GM12865 (cell line): ENCODE measurements around the gene ZNF223.

Source experiments
- DNase-seq: peaks from one replicate; pipeline ENCODE4 v3.0.0; 2010; ENCODE audit warnings: low read depth
- H3K4me3 ChIP-seq: 2 replicates; pipeline ENCODE4 v1.5.1; 2011; ENCODE audit warnings: mild to moderate bottlenecking, low read depth, low read length, control low read depth
- CTCF ChIP-seq: IDR thresholded peaks from 2 replicates; pipeline ENCODE4 v1.5.1; 2011; ENCODE audit warnings: low read length, control low read depth, low read depth, inconsistent platforms; ENCODE audit not compliant: insufficient read depth; ENCODE audit errors: missing control alignments

Gene ZNF223

DNA sequence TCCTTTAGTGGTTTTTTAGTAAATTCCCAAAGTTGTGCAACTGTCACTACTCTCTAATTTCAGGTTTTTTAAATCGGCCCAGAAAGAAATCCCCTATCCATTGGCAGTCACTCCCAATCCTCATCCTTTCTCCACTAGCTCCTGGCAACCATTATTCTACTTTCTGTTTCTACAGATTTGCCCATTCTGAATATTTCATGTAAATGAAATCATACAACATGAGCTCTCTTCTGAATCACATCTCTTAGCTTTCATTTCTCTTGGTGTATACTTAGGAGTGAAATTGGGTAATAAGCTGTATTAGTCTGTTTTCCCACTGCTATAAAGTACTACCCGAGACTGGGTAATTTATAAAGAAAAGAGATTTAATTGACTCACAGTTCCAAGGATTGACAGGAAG lies 9.7 kb upstream of the ZNF223 start:
- no peak overlapping the region for H3K4me3 ChIP-seq
- DNase-seq, result no peak
- TF ChIP-seq CTCF, result no peak

- H3K4me3 ChIP-seq, result no peak overlapping the region
- DNase-seq, result no peak
- no peak for TF ChIP-seq CTCF
Measured at GRCh38 chr19:44050740-44051649, 841 bp upstream of the ZNF223 start.

- TF ChIP-seq CTCF, result no peak
- DNase-seq, result no peak
- H3K4me3 ChIP-seq, result no peak overlapping the region
Measured at GRCh38 chr19:44055870-44056269, 4.0 kb downstream of the ZNF223 start.

GRCh38 chr19:44059229-44059628 lies 7.4 kb downstream of the ZNF223 start:
- no peak for TF ChIP-seq CTCF
- DNase-seq, result no peak
- H3K4me3 ChIP-seq, result no peak overlapping the region

- no peak overlapping the region for H3K4me3 ChIP-seq
- no peak for TF ChIP-seq CTCF
- no peak for DNase-seq
Measured at GRCh38 chr19:44061038-44061437, 9.2 kb downstream of the ZNF223 start.

DNA sequence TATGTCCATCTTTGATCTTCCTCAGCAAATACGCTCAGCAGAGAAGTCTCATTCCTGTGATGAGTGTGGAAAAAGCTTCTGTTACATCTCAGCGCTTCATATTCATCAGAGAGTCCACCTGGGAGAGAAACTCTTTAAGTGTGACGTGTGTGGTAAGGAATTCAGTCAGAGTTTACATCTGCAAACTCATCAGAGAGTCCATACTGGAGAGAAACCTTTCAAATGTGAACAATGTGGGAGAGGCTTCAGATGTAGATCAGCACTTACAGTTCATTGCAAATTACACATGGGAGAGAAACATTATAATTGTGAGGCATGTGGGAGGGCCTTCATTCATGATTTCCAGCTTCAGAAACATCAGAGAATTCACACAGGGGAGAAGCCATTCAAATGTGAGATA lies 14.5 kb downstream of the ZNF223 start:
- no peak for TF ChIP-seq CTCF
- no peak for DNase-seq
- H3K4me3 ChIP-seq, result no peak overlapping the region

DNA sequence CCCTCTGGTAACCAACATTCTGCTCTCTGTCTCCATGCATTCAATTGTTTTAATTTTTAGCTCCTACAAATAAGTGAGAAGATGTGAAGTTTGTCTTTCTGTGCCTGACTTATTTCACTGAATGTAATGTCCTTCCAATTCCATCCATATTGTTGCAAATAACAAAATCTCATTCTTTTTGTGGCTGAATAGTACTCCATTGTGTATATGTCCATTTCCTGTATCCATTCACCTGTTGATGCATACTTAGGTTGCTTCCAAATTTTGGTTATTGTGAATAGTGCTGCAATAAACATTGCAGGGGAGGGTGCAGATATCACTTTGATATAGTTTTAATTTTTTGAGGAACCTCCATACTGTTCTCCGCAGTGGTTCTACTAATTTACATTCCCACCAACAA lies 17.6 kb downstream of the ZNF223 start:
- no peak for TF ChIP-seq CTCF
- DNase-seq, result no peak
- H3K4me3 ChIP-seq, result no peak overlapping the region
